Measurements from ENCODE around the gene NEURL1B.

The NEURL1B gene

GRCh38 chr5:172730222-172730621, 89.2 kb downstream of the NEURL1B start:
- no peaks in the 10 kb centered on the region for H3K9me3 ChIP-seq (ENCODE audit: insufficient read depth, low read depth, low read length)

GRCh38 chr5:172730981-172731679, 90.1 kb downstream of the NEURL1B start:
- 79% methylated on average over 16 of the region's 16 CpGs for WGBS
- H3K9me3 ChIP-seq (ENCODE audit: insufficient read depth, low read depth, low read length): no peaks in the 10 kb centered on the region

More at GRCh38 chr5:172730222-172730621, 89.2 kb downstream of the NEURL1B start:
- no peak overlapping the region for H3K4me3 ChIP-seq (ENCODE audit: low read length)
- H3K27ac ChIP-seq (ENCODE audit: low read depth, low read length): no peak overlapping the region
- H3K4me1 ChIP-seq (ENCODE audit: insufficient read depth, low read length): no peaks in the 10 kb centered on the region
- no peaks in the 10 kb centered on the region for H3K27me3 ChIP-seq (ENCODE audit: insufficient read depth, low read length)
- 94% methylated on average over 6 of the region's 6 CpGs for WGBS
- no peaks in the 10 kb centered on the region for H3K36me3 ChIP-seq (ENCODE audit: insufficient read depth, low read length)
- no peak overlapping the region for H3K9ac ChIP-seq (ENCODE audit: low read depth, low read length)

GRCh38 chr5:172731680-172732074, 90.6 kb downstream of the NEURL1B start:
- WGBS: 91% methylated on average over 9 of the region's 9 CpGs
- H3K4me3 ChIP-seq (ENCODE audit: low read length): no peak overlapping the region
- no peaks in the 10 kb centered on the region for H3K36me3 ChIP-seq (ENCODE audit: insufficient read depth, low read length)
- no peaks in the 10 kb centered on the region for H3K4me1 ChIP-seq (ENCODE audit: insufficient read depth, low read length)
- no peak overlapping the region for H3K9ac ChIP-seq (ENCODE audit: low read depth, low read length)
- H3K27me3 ChIP-seq (ENCODE audit: insufficient read depth, low read length): no peaks in the 10 kb centered on the region
- no peaks in the 10 kb centered on the region for H3K9me3 ChIP-seq (ENCODE audit: insufficient read depth, low read depth, low read length)
- H3K27ac ChIP-seq (ENCODE audit: low read depth, low read length): no peak overlapping the region

More at GRCh38 chr5:172730981-172731679, 90.1 kb downstream of the NEURL1B start:
- no peak overlapping the region for H3K27ac ChIP-seq (ENCODE audit: low read depth, low read length)
- no peak overlapping the region for H3K4me3 ChIP-seq (ENCODE audit: low read length)
- H3K4me1 ChIP-seq (ENCODE audit: insufficient read depth, low read length): no peaks in the 10 kb centered on the region
- no peaks in the 10 kb centered on the region for H3K36me3 ChIP-seq (ENCODE audit: insufficient read depth, low read length)
- no peak overlapping the region for H3K9ac ChIP-seq (ENCODE audit: low read depth, low read length)
- no peaks in the 10 kb centered on the region for H3K27me3 ChIP-seq (ENCODE audit: insufficient read depth, low read length)

- H3K9me3 ChIP-seq (ENCODE audit: insufficient read depth, low read depth, low read length): no peaks in the 10 kb centered on the region
- no peaks in the 10 kb centered on the region for H3K4me1 ChIP-seq (ENCODE audit: insufficient read depth, low read length)
- no peak overlapping the region for H3K9ac ChIP-seq (ENCODE audit: low read depth, low read length)
- WGBS: 88% methylated on average over 14 of the region's 14 CpGs
- H3K27ac ChIP-seq (ENCODE audit: low read depth, low read length): no peak overlapping the region
- no peak overlapping the region for H3K4me3 ChIP-seq (ENCODE audit: low read length)
- no peaks in the 10 kb centered on the region for H3K27me3 ChIP-seq (ENCODE audit: insufficient read depth, low read length)
- no peaks in the 10 kb centered on the region for H3K36me3 ChIP-seq (ENCODE audit: insufficient read depth, low read length)
Measured at GRCh38 chr5:172732201-172732865, 91.3 kb downstream of the NEURL1B start.

- no peak overlapping the region for H3K9ac ChIP-seq (ENCODE audit: low read depth, low read length)
- no peaks in the 10 kb centered on the region for H3K27me3 ChIP-seq (ENCODE audit: insufficient read depth, low read length)
- no peak overlapping the region for H3K27ac ChIP-seq (ENCODE audit: low read depth, low read length)
- H3K36me3 ChIP-seq (ENCODE audit: insufficient read depth, low read length): no peaks in the 10 kb centered on the region
- no peaks in the 10 kb centered on the region for H3K4me1 ChIP-seq (ENCODE audit: insufficient read depth, low read length)
- no peaks in the 10 kb centered on the region for H3K9me3 ChIP-seq (ENCODE audit: insufficient read depth, low read depth, low read length)
- 84% methylated on average over 17 of the region's 17 CpGs for WGBS
- H3K4me3 ChIP-seq (ENCODE audit: low read length): no peak overlapping the region
Measured at GRCh38 chr5:172733131-172733973, 92.3 kb downstream of the NEURL1B start.

- Histone ChIP-seq H3K27me3 (ENCODE audit: insufficient read depth, low read length) (no peaks in the 10 kb centered on the region), H3K4me3 (ENCODE audit: low read length) (no peak overlapping the region), H3K4me1 (ENCODE audit: insufficient read depth, low read length) (no peaks in the 10 kb centered on the region), H3K9me3 (ENCODE audit: insufficient read depth, low read depth, low read length) (no peaks in the 10 kb centered on the region), H3K27ac (ENCODE audit: low read depth, low read length) (no peak overlapping the region), H3K9ac (ENCODE audit: low read depth, low read length) (no peak overlapping the region), H3K36me3 (ENCODE audit: insufficient read depth, low read length) (no peaks in the 10 kb centered on the region)
- WGBS: 83% methylated on average over 3 of the region's 4 CpGs
Measured at GRCh38 chr5:172733974-172734346, 92.9 kb downstream of the NEURL1B start.

- H3K4me3 ChIP-seq (ENCODE audit: low read length): no peak overlapping the region
- H3K27ac ChIP-seq (ENCODE audit: low read depth, low read length): no peak overlapping the region
- H3K9ac ChIP-seq (ENCODE audit: low read depth, low read length): no peak overlapping the region
- 91% methylated on average over 12 of the region's 12 CpGs for WGBS
- no peaks in the 10 kb centered on the region for H3K36me3 ChIP-seq (ENCODE audit: insufficient read depth, low read length)
- no peaks in the 10 kb centered on the region for H3K27me3 ChIP-seq (ENCODE audit: insufficient read depth, low read length)
- no peaks in the 10 kb centered on the region for H3K4me1 ChIP-seq (ENCODE audit: insufficient read depth, low read length)
- no peaks in the 10 kb centered on the region for H3K9me3 ChIP-seq (ENCODE audit: insufficient read depth, low read depth, low read length)
Measured at GRCh38 chr5:172735141-172735831, 94.2 kb downstream of the NEURL1B start.

- no peak overlapping the region for H3K4me3 ChIP-seq (ENCODE audit: low read length)
Measured at GRCh38 chr5:172736508-172737135, 95.6 kb downstream of the NEURL1B start.

GRCh38 chr5:172739375-172739774, 98.3 kb downstream of the NEURL1B start:
- Histone ChIP-seq H3K27me3 (ENCODE audit: insufficient read depth, low read length) (no peaks in the 10 kb centered on the region), H3K27ac (ENCODE audit: low read depth, low read length) (no peak overlapping the region), H3K9ac (ENCODE audit: low read depth, low read length) (no peak overlapping the region), H3K4me3 (ENCODE audit: low read length) (no peak overlapping the region), H3K36me3 (ENCODE audit: insufficient read depth, low read length) (no peaks in the 10 kb centered on the region), H3K9me3 (ENCODE audit: insufficient read depth, low read depth, low read length) (no peaks in the 10 kb centered on the region), H3K4me1 (ENCODE audit: insufficient read depth, low read length) (no peaks in the 10 kb centered on the region)
- WGBS: 97% methylated on average over 6 of the region's 6 CpGs

More at GRCh38 chr5:172736508-172737135, 95.6 kb downstream of the NEURL1B start:
- no peaks in the 10 kb centered on the region for H3K9me3 ChIP-seq (ENCODE audit: insufficient read depth, low read depth, low read length)
- H3K27ac ChIP-seq (ENCODE audit: low read depth, low read length): no peak overlapping the region
- WGBS: 87% methylated on average over 10 of the region's 11 CpGs
- H3K4me1 ChIP-seq (ENCODE audit: insufficient read depth, low read length): no peaks in the 10 kb centered on the region
- no peaks in the 10 kb centered on the region for H3K27me3 ChIP-seq (ENCODE audit: insufficient read depth, low read length)
- no peak overlapping the region for H3K9ac ChIP-seq (ENCODE audit: low read depth, low read length)
- no peaks in the 10 kb centered on the region for H3K36me3 ChIP-seq (ENCODE audit: insufficient read depth, low read length)

- Histone ChIP-seq H3K27me3 (ENCODE audit: insufficient read depth, low read length) (no peaks in the 10 kb centered on the region), H3K36me3 (ENCODE audit: insufficient read depth, low read length) (no peaks in the 10 kb centered on the region), H3K9ac (ENCODE audit: low read depth, low read length) (no peak overlapping the region), H3K4me1 (ENCODE audit: insufficient read depth, low read length) (no peaks in the 10 kb centered on the region), H3K4me3 (ENCODE audit: low read length) (no peak overlapping the region), H3K9me3 (ENCODE audit: insufficient read depth, low read depth, low read length) (no peaks in the 10 kb centered on the region), H3K27ac (ENCODE audit: low read depth, low read length) (no peak overlapping the region)
- WGBS: 73% methylated on average over 10 of the region's 15 CpGs
Measured at GRCh38 chr5:172740428-172741205, 99.6 kb downstream of the NEURL1B start.

Data from HUES64 (cell line).